HG03095 (cell line): ENCODE measurements around the gene TMEM168.
"Not testable (repeated sequence)": the region's sequence is repeated elsewhere in the genome, so short reads cannot be mapped to it uniquely, and the experiment has no call there.

ENCODE experiments used
- ATAC-seq: cut with Tn5 transposase; IDR thresholded peaks from one replicate; pipeline ENCODE4 v1.9.1; 2021; ENCODE audit warnings: moderate library complexity; ENCODE audit not compliant: unreplicated experiment

Gene TMEM168

DNA sequence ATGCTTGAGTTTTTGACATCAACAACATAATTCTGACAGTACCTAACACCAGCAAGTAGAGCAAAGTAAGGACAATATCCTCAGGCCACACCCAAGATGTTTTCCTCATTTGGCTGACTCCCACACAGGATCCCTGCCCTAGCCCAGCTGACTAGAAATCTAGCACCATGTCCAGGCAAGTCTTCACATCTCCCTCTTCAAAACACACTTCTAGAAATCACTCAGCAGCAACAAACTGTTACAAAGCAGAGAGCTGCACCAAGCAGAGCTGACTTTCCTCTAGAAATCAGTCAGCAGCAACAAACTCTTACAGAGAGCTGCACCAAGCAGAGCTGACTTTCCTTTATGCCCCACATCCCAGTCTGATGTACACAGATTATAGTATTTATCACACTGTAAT, 7.7 kb downstream of the TMEM168 start:
- peak; percentile 98 for ATAC-seq

DNA sequence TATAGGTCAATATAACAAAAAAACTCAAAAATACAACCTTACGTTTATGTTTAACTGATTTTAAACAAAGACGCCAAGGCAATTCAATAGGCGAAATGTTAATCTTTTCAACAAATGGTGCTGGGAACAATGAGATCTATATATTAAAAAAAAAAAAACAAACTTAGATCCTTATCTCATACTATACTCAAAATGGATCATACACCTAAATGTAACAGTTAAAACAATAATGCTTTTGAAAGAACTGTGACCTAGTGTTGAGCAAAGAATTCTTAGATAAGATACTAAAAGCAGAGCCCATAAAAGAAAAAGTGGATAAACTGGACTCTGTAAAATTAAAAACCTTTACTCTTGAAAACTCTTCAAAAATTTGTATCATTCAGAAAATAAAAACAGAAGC, 8.6 kb downstream of the TMEM168 start:
- ATAC-seq, result no peak

DNA sequence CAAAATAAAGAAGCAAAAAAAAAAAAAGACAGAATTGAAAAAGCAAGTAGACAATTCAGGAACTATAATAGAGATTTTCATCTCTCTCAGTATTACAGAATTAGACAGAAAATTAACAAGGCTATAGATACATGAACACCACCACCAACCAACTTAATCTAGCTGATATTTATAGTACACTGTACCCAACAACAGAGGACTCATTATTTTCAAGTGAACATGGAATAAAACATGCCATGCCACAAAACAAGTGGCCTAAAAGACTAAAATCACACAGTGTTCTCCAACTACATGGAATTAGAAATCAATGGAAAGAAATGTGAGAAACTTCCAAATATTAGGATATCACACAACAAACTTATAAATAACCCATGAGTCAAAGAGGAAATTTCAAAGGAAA, 9.1 kb downstream of the TMEM168 start:
- ATAC-seq, result no peak

DNA sequence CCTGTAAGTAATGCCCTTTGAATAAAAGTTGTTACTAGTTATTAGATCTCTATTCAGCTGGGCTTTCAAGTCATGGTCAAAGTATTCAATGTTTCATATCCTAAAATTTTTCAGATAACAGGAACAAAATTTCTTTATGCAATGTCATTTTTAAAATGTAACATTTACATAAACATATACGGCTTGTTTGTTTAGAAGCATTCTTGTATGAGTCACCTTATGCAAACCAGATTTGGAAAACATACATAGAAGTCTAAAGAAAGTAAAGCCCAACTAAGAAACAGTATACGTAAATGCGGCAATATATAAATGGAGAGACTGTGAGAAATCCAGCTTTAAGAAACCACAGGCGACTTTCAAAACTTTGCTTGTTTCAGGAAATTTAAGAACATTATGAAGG, 10.5 kb downstream of the TMEM168 start:
- ATAC-seq, result no peak

DNA sequence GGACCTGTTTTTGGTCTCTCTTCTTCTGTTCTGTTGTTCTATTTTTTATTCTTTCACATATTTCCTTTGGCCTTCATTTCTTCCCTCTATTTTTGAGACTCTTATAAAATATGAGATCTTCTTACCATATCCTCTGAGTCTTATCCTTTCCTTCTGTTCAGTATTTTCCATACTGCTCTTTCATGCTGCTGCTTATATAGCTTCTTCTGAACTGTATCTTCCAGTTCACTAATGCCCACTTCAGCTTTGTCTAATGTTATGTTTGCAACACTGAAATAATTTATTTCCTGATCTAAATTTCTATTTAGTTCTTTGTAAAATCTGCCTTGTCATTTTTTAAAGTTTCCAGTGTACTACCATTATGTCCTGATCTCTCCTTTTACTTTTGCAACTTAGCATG, 12.8 kb downstream of the TMEM168 start:
- ATAC-seq, result no peak

DNA sequence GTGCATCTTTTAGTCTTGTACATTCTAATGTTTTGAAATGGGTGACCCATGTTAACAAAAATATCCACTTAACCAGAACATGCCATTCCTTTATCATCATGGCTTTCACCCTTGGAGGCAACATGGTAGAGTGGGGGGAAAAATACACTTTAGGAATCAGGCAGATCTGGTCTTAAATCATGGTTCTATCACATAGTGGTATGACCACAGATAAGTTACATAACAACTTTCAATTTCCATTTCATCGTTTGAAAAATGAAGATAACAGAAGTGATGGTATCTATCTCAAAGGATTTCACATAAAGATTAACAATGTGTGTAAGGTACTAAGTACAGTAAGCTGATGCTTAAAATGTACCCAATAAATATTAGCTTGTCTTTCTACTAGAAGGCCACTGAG, 19.0 kb downstream of the TMEM168 start:
- no peak for ATAC-seq

DNA sequence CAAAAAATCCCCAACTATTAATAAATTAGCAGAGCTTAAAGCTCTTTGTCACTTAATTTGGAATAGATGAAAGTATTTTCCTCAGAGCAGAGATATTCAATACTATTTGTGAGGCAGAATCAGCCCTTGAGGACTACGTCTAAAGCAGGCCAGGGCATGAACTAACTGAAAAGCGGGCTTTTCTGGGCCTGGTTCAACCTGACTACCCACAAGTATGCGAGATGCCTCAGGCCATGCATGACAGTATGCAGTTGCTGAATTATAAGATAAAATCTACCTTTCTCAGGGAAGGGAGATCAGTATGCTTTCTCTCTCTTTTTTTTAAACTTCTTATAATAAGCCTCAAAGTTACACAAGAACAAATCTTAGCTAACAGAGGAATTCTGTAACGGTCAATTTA, 20.1 kb downstream of the TMEM168 start:
- no peak for ATAC-seq

DNA sequence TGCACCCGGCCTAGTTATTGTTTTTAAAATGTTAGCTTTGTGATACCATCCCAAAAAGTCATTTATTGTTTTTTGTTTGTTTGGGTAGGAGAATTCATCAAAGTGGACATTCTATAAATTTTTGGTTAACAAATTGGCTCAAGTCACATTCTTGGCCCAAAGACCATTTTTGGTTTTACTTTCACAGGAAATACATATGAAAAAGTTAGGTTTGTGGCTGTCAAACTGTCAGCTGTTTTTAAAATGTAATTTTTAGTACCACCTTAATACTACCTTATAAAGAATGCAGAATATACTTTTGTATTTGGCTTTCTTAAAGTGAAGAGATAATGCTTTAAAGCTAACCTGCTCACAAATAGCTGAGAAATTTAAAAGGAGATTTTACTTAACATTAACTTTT, 25.1 kb downstream of the TMEM168 start:
- no peak for ATAC-seq

DNA sequence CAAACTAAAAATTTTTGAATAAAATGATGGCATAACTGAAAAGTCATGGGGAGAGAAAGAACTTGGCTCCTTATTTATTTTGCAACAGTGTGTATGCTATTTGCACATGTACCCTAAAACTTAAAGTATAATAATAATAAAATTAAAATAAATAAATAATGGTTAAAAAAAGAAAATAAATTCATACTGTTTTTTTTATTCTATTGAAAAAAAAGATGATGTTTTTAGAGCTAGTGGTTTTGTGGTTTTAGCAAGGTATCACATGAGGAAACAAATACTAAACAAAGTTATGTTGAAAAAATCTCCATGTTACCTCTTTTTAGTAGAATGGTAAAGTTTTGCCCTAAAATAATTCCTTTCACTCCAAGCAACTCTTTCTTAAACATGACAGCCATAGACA, 26.2 kb downstream of the TMEM168 start:
- ATAC-seq, result no peak

DNA sequence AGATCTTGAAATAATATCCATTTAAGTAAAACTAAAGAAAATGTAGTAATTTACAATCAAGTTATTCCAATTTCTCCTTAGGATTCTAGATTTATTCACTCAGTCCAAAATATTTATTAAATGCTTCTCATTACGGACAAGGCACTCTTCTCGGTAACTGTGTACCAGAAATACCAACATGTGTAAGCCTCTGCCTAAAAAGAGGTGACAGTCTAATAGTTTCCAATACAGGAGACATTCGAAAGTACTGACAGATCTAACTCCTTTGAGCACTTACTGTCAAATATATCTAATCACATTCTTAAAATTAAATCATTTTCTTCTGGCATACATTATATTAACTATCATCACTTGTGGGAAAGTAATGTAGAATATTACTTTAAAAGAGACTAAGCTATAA, 26.9 kb downstream of the TMEM168 start:
- ATAC-seq, result no peak

DNA sequence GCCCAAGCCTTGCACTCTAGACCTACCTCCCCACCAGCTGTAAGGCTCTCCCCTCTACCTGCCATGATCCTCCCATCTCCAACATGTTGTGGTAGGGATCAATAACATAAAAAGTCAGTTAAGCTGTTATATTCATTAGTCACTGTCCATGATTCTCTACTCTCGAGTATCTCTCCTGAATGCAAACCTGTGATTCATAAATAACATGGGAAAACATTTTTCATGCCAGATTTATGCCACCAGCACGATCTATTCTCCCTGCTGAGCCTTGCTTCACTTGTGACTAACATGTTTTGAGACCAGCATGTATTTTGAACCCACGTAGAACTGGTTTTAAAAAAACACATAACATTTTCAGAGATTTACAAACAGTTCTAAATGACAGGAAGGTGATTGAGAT, 30.3 kb downstream of the TMEM168 start:
- no peak for ATAC-seq

DNA sequence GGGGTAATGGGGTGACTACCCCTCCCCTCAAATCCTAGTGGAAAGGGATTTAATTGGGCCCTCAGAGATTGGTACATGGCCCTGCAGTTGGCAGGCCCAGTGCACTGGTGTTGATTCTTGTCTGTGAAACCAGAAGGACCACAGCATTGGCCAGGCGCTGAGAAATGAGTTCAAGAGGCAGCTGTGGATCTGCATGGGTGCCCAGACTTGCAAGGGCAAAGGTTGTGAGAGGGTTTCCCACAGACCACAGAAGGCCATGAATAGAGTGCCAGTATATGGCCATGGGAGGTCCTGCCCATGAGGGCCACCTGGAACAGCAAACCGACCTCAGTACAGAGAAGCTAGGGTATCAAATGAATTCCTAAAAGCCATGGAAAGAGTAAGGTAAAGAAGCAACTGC, 32.9 kb downstream of the TMEM168 start:
- ATAC-seq, result no peak

DNA sequence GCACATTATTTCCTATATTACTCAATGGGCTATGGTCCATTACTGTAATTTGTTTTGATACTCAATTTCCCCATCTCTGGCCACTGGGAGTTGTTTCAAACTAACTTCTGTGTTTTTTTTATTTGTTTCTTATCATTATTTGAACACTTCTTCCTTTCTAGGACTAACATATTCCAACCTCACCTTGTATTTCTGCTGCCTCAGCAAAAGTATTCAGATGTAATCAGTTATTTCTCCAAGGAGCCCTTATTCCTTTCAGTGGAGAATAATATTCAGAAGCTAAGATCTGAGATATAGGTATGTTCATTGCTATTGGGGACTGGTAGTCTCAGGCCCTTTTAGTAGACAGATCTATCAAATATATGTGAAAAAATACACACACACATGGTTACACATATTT, 36.9 kb downstream of the TMEM168 start:
- ATAC-seq, result no peak

DNA sequence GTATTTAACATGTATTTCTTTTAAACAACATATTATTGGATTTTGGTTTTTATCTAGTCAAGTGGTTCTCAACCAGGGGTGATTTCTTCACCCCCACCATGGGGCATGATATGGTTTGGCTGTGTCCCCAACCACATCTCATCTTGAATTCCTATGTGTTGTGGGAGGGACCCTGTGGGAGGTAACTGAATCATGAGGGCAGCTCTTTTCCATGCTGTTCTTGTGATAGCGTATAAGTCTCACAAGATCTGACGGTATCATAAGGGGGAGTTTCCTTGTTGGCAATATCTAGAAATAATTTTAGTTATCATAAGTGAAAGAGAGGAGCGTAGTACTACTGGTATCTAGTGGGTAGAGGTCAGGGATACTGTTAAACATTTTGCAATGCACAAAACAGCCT, 37.6 kb downstream of the TMEM168 start:
- no peak for ATAC-seq

DNA sequence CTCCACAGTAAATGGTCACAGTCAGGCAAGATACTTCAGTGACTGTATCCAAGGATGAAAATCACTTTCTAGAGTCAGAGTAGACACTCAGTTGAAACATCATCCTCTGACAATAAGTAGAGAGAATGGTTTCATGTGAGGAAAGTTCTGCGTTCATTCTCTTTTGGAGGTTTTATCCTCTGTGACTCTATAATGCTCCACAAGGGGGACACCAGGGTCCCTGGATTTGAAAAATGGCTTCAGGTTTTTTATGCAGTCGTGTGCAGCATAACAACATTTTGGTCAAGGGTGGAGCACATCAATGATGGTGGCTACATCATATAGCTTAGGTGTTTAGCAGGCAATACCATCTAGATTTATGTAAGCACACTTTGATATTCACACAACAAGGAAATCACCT, 40.4 kb downstream of the TMEM168 start:
- no peak for ATAC-seq

DNA sequence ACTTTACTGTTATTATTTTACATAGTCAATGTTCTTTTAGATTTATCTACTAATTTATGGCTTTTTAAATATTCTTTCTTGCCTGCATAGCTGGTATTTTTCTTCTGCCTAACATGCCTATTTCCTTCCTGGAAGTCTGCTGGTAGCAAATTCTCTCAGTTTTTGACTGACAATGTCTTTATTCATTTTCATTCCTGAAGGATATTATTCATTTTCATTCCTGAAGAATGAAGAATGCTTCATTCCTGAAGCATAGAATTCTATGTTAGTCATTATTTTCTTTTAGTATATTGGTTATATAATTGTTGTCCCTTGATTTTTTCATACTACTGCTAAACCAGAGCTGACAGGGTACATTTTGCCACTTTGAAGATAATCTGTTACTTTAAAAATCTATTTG, 41.8 kb downstream of the TMEM168 start:
- no peak for ATAC-seq

DNA sequence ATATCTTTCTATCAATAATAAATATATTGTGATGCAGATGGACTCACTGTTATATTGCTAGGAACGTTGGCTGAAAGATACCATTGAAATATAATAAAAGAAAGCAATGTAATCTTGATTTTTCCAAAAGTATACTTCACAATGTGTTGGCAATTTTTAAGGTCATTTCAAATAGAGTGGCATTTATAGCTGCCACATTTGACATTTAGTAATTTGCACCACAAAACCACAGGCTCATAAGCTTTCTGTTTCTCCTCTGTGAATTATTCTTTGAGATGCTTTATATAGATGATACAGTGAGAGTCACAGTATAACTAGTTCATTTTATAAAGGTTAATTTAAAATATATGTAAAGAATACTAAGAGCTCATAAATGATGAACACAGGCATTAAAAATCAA, 44.6 kb downstream of the TMEM168 start:
- ATAC-seq, result no peak

DNA sequence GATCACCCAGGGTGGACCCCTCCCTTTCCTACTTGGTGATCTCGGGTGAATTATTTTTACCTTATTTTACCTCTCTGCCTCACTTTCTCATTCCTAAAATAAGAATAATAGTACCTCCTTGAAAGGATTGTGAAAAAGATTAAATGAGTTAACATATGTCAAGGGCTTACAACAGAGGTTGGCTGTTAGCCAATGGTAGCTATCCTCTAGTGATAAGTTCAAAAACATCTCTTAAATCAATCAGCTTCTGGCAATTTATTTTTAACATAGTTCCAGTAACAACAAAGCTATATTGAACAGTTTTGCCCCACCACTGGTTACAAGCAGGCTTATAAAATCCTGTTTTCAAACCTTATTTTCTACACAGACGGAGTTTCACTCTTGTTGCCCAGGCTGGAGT, 45.4 kb downstream of the TMEM168 start:
- no peak for ATAC-seq

DNA sequence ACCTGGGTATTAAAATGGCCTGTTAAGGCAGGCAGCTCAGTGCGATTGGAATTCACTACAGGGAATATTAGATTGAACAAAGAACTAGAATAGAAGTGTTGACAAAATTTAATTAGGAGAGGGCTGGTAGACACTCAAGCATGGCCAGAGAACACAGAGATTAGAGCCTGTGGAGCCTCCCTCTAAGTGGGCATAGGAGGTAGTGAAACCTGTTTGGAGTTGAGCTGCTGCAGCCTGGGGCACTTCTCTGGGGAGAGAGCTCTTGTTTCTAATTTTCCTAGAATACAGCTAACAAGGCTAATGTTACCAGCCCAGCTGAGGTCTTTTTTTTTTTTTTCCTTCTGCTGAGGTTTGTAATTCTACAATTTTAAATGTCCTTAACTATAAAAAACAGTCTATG, 46.4 kb downstream of the TMEM168 start:
- ATAC-seq, result no peak

DNA sequence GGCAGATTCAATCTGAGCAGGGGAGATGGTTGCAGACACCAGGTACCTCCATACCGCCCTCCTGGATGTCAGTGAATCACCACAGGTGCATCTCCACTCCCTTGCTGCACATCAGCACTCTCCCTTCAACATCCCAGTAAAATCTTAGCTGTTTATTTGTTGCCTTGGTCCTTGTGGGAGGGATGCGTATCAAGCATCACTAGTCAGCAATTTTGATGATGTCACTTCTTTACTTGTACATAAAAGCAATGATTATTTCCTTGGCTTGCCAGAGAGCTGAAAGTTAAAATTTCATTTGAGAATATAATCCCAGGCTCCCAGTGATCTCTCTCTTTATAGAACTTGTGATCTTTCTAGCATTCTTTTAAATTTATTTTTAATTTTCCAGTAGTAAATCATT, 49.5 kb downstream of the TMEM168 start:
- ATAC-seq, result no peak

DNA sequence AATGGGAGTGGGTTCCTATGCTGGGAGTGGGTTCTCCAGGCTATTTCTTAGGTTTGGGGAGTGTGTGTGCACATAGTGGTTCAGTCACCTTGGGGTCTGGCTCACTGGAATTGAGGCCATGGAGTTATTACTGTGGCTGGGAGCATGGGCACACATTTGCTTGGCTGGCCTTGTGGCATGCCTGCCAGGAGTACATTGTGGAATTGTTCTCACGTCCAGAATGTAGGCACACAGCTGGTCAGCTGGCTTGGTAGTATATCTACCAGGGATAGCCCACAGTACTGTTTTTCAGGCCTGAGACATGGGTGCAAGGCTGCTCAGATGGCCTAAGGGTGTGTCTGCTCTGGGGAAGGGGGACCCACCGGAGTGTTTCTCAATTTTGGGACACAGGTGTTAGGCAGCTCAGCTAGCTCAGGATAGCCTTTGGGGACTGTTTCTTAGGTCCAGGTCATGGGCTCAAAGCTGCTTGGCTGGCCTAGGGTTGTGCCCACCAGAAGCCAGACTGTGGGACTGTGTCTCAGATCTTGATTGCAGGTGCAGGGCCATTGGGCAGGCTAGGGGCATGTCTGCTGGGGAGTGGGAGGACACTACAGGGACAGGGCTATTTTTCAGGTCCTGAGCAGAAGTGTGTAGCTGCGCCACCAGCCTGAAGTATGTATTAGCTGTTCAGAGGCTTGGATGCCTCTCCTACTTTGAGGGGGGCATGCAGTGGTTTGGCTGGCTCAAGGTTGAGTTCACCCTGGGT, 50.6 kb downstream of the TMEM168 start:
- ATAC-seq, result no peak

DNA sequence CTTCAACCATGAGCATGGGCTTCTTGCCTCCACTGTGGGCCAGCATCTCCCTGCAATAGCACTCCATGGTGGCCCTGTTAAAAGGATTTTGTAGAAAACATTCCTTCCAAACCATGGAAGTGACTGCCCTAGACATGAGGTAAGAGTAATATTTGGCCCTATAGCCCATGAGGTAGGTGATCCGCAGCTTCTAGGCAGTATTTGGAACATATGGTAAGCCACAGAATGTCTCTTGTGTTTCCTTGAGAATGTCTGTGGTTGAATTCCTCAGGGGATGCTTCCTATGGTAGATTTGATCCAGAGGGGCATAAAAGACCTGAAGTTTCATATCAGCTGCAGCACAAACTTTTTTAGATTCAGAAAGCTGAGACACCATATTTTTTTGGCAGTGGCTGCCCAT, 54.9 kb downstream of the TMEM168 start:
- ATAC-seq, result no peak

DNA sequence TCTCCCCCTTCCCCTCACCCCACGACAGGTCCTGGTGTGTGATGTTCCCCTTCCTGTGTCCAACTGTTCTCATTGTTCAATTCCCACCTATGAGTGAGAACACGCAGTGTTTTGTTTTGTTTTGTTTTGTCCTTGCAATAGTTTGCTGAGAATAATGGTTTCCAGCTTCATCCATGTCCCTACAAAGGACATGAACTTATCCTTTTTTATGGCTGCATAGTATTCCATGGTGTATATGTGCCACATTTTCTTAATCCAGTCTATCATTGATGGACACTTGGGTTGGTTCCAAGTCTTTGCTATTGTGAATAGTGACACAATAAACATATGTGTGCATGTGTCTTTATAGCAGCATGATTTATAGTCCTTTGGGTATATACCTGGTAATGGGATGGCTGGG, 58.9 kb downstream of the TMEM168 start:
- ATAC-seq, result not testable (repeated sequence)
